K562 (cell line): Measurements from ENCODE around the gene PTK7. TPM values are rescaled to one million over a fixed set of nuclear protein-coding genes. Genes with fewer than 3 reads are reported as not detected.

Source experiments
- ATAC-seq: fragments of 200-7000 bp; cut with Tn5 transposase; 3 replicates; pipeline ENCODE4 v1.9.1; 2020; ENCODE audit warnings: moderate library complexity
- BruUV-seq: library from RNA; stranded (reverse); fragments of 400-500 nt; replicated peaks from 2 replicates; lab custom pipeline; 2021; lab: Mats Ljungman, UMichigan
- CTCF ChIA-PET: fragments of 300-600 bp; formaldehyde crosslinking; extraction: SDS; loops from one replicate; lab custom pipeline; 2021; ENCODE audit warnings: low intra/inter-chr PET ratio; lab: Yijun Ruan, JAX
- POLR2A ChIA-PET: fragments of 300-600, 350-650 bp; sonication (Branson Sonifier 250); formaldehyde crosslinking; extraction: SDS; loops from one replicate; lab custom pipeline; 2021; ENCODE audit warnings: antibody characterized with exemption, inconsistent platforms; lab: Yijun Ruan, JAX
- DNase-seq, 4 experiments: peaks; one replicate each; pipeline versions ENCODE4 v3.0.0 to v3.0.0-alpha.2; 2011 to 2018; ENCODE audit warnings: low spot score in 3 of 4, mixed read lengths in 3 of 4; ENCODE audit errors: extremely low read depth in 1 of 4
- FAIRE-seq: peaks from 2 replicates; lab custom pipeline; 2011; peaks lifted over from hg19 to GRCh38; lab: Jason Lieb, UNC
- H2AFZ ChIP-seq: 2 replicates; pipeline ENCODE4 v1.6.0; 2011; ENCODE audit warnings: low read depth, low read length, control low read depth, inconsistent platforms
- H3K27ac ChIP-seq: fragments of 200-600 bp; 3 replicates; pipeline ENCODE4 v1.8.0; 2011; ENCODE audit warnings: low read depth, mild to moderate bottlenecking, control low read depth, inconsistent platforms, low read length, moderate library complexity, mixed read lengths; ENCODE audit errors: extremely low read depth
- H3K27me3 ChIP-seq, 2 experiments: fragments of 300-600 bp in 1 of 2; 2 replicates in 1 of 2; 3 replicates in 1 of 2; pipeline versions ENCODE4 v1.6.0 to v1.8.0; 2011; ENCODE audit warnings: inconsistent platforms in 2 of 2, low read length in 2 of 2, mild to moderate bottlenecking in 1 of 2, mixed read lengths in 1 of 2, moderate library complexity in 1 of 2; ENCODE audit not compliant: control insufficient read depth in 2 of 2, insufficient read depth in 2 of 2
- H3K36me3 ChIP-seq: fragments of 300-600 bp; 3 replicates; pipeline ENCODE4 v1.8.0; 2011; ENCODE audit warnings: mild to moderate bottlenecking, low read length, inconsistent platforms; ENCODE audit not compliant: control insufficient read depth, insufficient read depth
- H3K4me1 ChIP-seq, 2 experiments: fragments of 200-600 bp in 1 of 2; replicated peaks in 1 of 2; 2 replicates in 1 of 2; 3 replicates in 1 of 2; pipeline versions ENCODE4 v1.5.1 to v1.8.0; 2011; ENCODE audit warnings: inconsistent platforms in 2 of 2, low read length in 2 of 2, mild to moderate bottlenecking in 1 of 2, mixed read lengths in 1 of 2, moderate library complexity in 1 of 2; ENCODE audit not compliant: control insufficient read depth in 2 of 2, insufficient read depth in 2 of 2
- H3K4me2 ChIP-seq: 2 replicates; pipeline ENCODE4 v1.6.1; 2011; ENCODE audit warnings: low read length, control low read depth, inconsistent platforms, mixed read lengths; ENCODE audit not compliant: insufficient read depth
- H3K4me3 ChIP-seq: fragments of 200-600 bp; sonication (generic), shearing (Covaris generic); 2 replicates; pipeline ENCODE4 v1.5.1; 2016; ENCODE audit warnings: control low read depth, inconsistent platforms
- H3K79me2 ChIP-seq: fragments of 200-600 bp; 3 replicates; pipeline ENCODE4 v1.8.0; 2011; ENCODE audit warnings: low read length, inconsistent platforms; ENCODE audit not compliant: control insufficient read depth, insufficient read depth
- H3K9ac ChIP-seq, 2 experiments: 2 replicates each; pipeline versions ENCODE4 v1.6.0 to v1.6.1; 2011; ENCODE audit warnings: low read depth in 2 of 2, low read length in 2 of 2, control low read depth in 1 of 2, inconsistent platforms in 1 of 2, mild to moderate bottlenecking in 1 of 2, mixed read lengths in 1 of 2; ENCODE audit not compliant: insufficient read depth in 1 of 2
- H3K9me1 ChIP-seq: one replicate; pipeline ENCODE4 v1.6.0; 2011; ENCODE audit warnings: inconsistent platforms, mild to moderate bottlenecking, low read length, moderate library complexity; ENCODE audit not compliant: control insufficient read depth, insufficient read depth
- H3K9me3 ChIP-seq: replicated peaks from 2 replicates; pipeline ENCODE4 v1.5.1; 2011; ENCODE audit warnings: low read depth, low read length, inconsistent platforms; ENCODE audit not compliant: control insufficient read depth, insufficient read depth
- H4K20me1 ChIP-seq: replicated peaks from 2 replicates; pipeline ENCODE4 v1.6.1; 2011; ENCODE audit warnings: low read length, inconsistent platforms, mixed read lengths; ENCODE audit not compliant: control insufficient read depth, insufficient read depth
- HNRNPH1 ChIP-seq: fragments of 200-400 bp; formaldehyde crosslinking; optimal IDR thresholded peaks from 2 replicates; pipeline ENCODE3; 2017; ENCODE audit warnings: low read depth, mild to moderate bottlenecking, low read length, moderate library complexity
- JUN ChIP-seq, 2 experiments: sonication (generic) in 1 of 2; formaldehyde crosslinking in 1 of 2; IDR thresholded peaks; 2 replicates each; pipeline versions ENCODE4 v1.6.1 to v1.8.0; 2012 to 2022; ENCODE audit warnings: borderline replicate concordance in 2 of 2, mild to moderate bottlenecking in 2 of 2, improper control_type of control experiment in 1 of 2, low read depth in 1 of 2, low read length in 1 of 2, missing genetic modification reagents in 1 of 2
- NR2C2 ChIP-seq, 2 experiments: fragments of 200-800 bp in 1 of 2; sonication (Bioruptor generic) in 1 of 2; sonication (generic) in 1 of 2; formaldehyde crosslinking in 1 of 2; IDR thresholded peaks; 2 replicates each; pipeline versions ENCODE4 v1.6.1 to v1.8.0; 2016 to 2022; ENCODE audit warnings: mild to moderate bottlenecking in 1 of 2, missing compliant biosample characterization in 1 of 2, missing genetic modification characterization in 1 of 2, missing genetic modification reagents in 1 of 2
- SMAD3 ChIP-seq: fragments of 450-650 bp; formaldehyde crosslinking; conservative IDR thresholded peaks from 2 replicates; pipeline ENCODE4 v1.4.0; 2020; ENCODE audit warnings: mild to moderate bottlenecking
- WGBS: fragments of 100-300 bp; shearing (Covaris generic); methylation state at CpG from one replicate; pipeline ENCODE4 v1.1.6; 2016; ENCODE audit warnings: low coverage, mixed read lengths; ENCODE audit not compliant: insufficient coverage; ENCODE audit errors: missing lambda C conversion rate; 5-methylcytosine and 5-hydroxymethylcytosine counted together
- in situ Hi-C: fragments of 300-500 bp; cut with MboI; formaldehyde crosslinking; loops from 4 replicates; pipeline ENCODE4 v1.15.0; 2018; ENCODE audit warnings: inconsistent platforms, mixed read lengths
- intact Hi-C: fragments of 100-400 bp; cut with micrococcal nuclease; formaldehyde crosslinking; loops from 2 replicates; pipeline ENCODE4 v1.14.2; 2022
- polyA plus RNA-seq, 8 experiments: library from polyadenylated mRNA; depleted of rRNA in 4 of 8; stranded (reverse) in 5 of 8; unstranded in 3 of 8; fragments of >200 nt; fragmentation: Nextera tagmentation in 2 of 8; fragmentation: Illumina TruSeq in 1 of 8; extraction: Ambion mirVana in 2 of 8; extraction: Trizol in 1 of 8; gene quantifications; 2 replicates each; pipeline versions ENCODE4 v1.2.1 to v1.2.3, GENCODE V29; 2011 to 2014; ENCODE audit warnings: inconsistent platforms in 1 of 8, missing spikeins in 1 of 8
- total RNA-seq, 7 experiments: library from RNA; depleted of rRNA in 6 of 7; stranded (reverse); fragments of >200 nt in 6 of 7; fragmentation: Illumina TruSeq in 2 of 7; extraction: Trizol in 2 of 7; gene quantifications; 2 replicates each; pipeline versions ENCODE4 v1.2.1 to v1.2.3, GENCODE V29; 2011 to 2021; ENCODE audit warnings: low replicate concordance in 1 of 7

PTK7 gene
- total and polyA plus RNA-seq, 9 of the 15 experiments (the other 6 are each of a cell fraction or from before 2014, with no cell fraction given), result 0.20 to 6.8 (median 4.2) TPM

- ChIA-PET POLR2A (interaction anchor here (0.6 to 1.3 kb wide), 5 partner anchors 13 to 409 kb away, joined by 3 to 5 read pairs (median 3); no protein-coding TSS in a partner anchor), CTCF (no interaction called here)
- Histone ChIP-seq H3K27me3 (no peaks in the 10 kb centered on the region; a peak in 1 of 5 replicates), H2AFZ (no peak overlapping the region), H3K36me3 (no peaks in the 10 kb centered on the region), H3K4me1 (peaks cover 12 to 24% of the 10 kb centered on the region in 2 experiments; a peak in 4 of 5 replicates), H3K9me3 (no peaks in the 10 kb centered on the region), H3K4me2 (no peak overlapping the region), H3K27ac (no peak overlapping the region), H3K9me1 (no peaks in the 10 kb centered on the region), H4K20me1 (no peaks in the 10 kb centered on the region), H3K79me2 (no peaks in the 10 kb centered on the region), H3K9ac (peak overlapping the region in 1 of 2 experiments; percentile 30; a peak in 1 of 4 replicates), H3K4me3 (no peak overlapping the region)
- FAIRE-seq, result no peak
- TF ChIP-seq HNRNPH1, result no peak
- TF ChIP-seq JUN (IDR thresholded peaks at IDR 0.05; ENCODE audit: borderline replicate concordance, low read depth, low read length), result no peak
- TF ChIP-seq JUN (CRISPR knock-in tag; IDR thresholded peaks at IDR 0.05; ENCODE audit: borderline replicate concordance), result no peak
- no peak for TF ChIP-seq SMAD3 (CRISPR knock-in tag)
- no peak for TF ChIP-seq NR2C2 (CRISPR knock-in tag; IDR thresholded peaks at IDR 0.05)
- no peak for TF ChIP-seq NR2C2 (tag; IDR thresholded peaks at IDR 0.05)
- ATAC-seq, result no peak
- intact Hi-C loops, result loop anchor here (5.0 kb wide), 1 partner anchor 184 kb away; no protein-coding TSS in a partner anchor
- no TSS peak for BruUV-seq
- no peak for DNase-seq
- in situ Hi-C loops, result no loop called here
- 28% methylated on average over 6 of the region's 6 CpGs for WGBS
These were observed 71.8 kb downstream of the PTK7 start for GRCh38 chr6:43147691-43148477.
